NCI-H69 (cell line): ENCODE data around the gene RGS9.
A peak's percentile ranks its signal among the peaks of the same experiment; 100 is the strongest.
"Not testable (repeated sequence)": the region's sequence is repeated elsewhere in the genome, so short reads cannot be mapped to it uniquely, and the experiment has no call there.

ENCODE experiments used
- DNase-seq: peaks from one replicate; lab custom pipeline; 2025; lab: John Stamatoyannopoulos, UW

RGS9 gene

GRCh38 chr17:65156835-65157565, 19.8 kb downstream of the RGS9 start:
- DNase-seq = no peak

- DNase-seq = no peak
Observed at GRCh38 chr17:65158041-65158440, 20.9 kb downstream of the RGS9 start.

- no peak for DNase-seq
Observed at GRCh38 chr17:65158622-65159021, 21.5 kb downstream of the RGS9 start.

GRCh38 chr17:65160516-65160915, 23.3 kb downstream of the RGS9 start:
- DNase-seq = no peak

GRCh38 chr17:65163990-65164495, 26.9 kb downstream of the RGS9 start:
- peak; percentile 5 for DNase-seq

GRCh38 chr17:65166787-65167186, 29.6 kb downstream of the RGS9 start:
- DNase-seq = no peak

GRCh38 chr17:65167566-65167965, 30.4 kb downstream of the RGS9 start:
- DNase-seq = no peak

GRCh38 chr17:65169691-65170090, 32.5 kb downstream of the RGS9 start:
- DNase-seq = no peak

GRCh38 chr17:65170839-65171238, 33.7 kb downstream of the RGS9 start:
- DNase-seq = peak; percentile 86

- DNase-seq = no peak
Observed at GRCh38 chr17:65171752-65172151, 34.6 kb downstream of the RGS9 start.

- DNase-seq = no peak
Observed at GRCh38 chr17:65172496-65173136, 35.4 kb downstream of the RGS9 start.

- DNase-seq = peak; percentile 74
Observed at GRCh38 chr17:65173284-65173793, 36.2 kb downstream of the RGS9 start.

GRCh38 chr17:65173976-65174683, 37.0 kb downstream of the RGS9 start:
- no peak for DNase-seq

- DNase-seq = no peak
Observed at GRCh38 chr17:65174974-65175373, 37.8 kb downstream of the RGS9 start.

- no peak for DNase-seq
Observed at GRCh38 chr17:65175952-65176351, 38.8 kb downstream of the RGS9 start.

GRCh38 chr17:65176646-65177409, 39.7 kb downstream of the RGS9 start:
- no peak for DNase-seq

- no peak for DNase-seq
Observed at GRCh38 chr17:65177901-65178300, 40.7 kb downstream of the RGS9 start.

GRCh38 chr17:65180276-65180675, 43.1 kb downstream of the RGS9 start:
- not testable (repeated sequence) for DNase-seq

- DNase-seq = not testable (repeated sequence)
Observed at GRCh38 chr17:65180752-65181236, 43.6 kb downstream of the RGS9 start.

GRCh38 chr17:65181237-65182061, 44.3 kb downstream of the RGS9 start:
- DNase-seq = no peak

- DNase-seq = no peak
Observed at GRCh38 chr17:65182233-65182632, 45.1 kb downstream of the RGS9 start.
